SK-N-MC (cell line): Measurements from ENCODE around the gene TXLNG.

Experiments used
- EZH2 ChIP-seq: fragments of 200-600 bp; sonication (generic); IDR thresholded peaks from one replicate; pipeline ENCODE4 v1.6.1; 2017; ENCODE audit warnings: antibody characterized with exemption
- FOXP2 ChIP-seq: optimal IDR thresholded peaks from 2 replicates; pipeline ENCODE3; 2011; ENCODE audit warnings: mild to moderate bottlenecking, moderate library complexity; ENCODE audit not compliant: insufficient read depth; ENCODE audit errors: extremely low read length, control extremely low read depth

DNA sequence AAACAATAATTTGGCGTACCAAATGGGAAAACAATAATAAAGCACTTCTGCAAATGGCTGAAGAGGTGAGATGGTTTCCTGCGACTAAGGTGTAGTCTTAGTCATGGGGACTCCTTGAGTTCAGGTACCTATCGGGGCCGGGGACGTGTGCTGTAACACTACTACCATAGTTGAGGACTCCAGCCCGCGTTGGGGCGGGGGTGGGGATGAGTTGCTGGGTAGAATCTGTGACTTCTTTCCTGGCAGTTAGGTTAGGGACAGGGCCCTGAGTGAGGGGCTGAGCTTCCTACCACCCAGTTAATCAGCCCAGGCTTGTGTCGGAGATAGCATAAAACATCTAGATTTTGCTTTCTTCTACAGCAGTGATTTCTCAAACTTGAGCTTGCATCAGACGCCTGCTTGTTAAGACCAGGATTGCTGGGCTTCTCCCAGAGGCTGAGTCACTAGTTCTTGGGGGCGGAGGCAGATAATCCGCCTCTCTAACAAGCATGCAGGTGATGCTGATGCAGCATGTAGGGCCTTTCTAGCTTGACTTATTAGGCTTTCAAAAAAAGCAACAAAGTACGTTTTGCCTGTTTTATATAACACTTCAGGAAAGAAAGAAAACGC lies 53.7 kb downstream of the TXLNG start:
- no peak for TF ChIP-seq FOXP2
- TF ChIP-seq EZH2: no peak
